Urothelium cell line (cell line): Measurements from ENCODE around the gene AKR1C2.

ENCODE experiments used
- DNase-seq: peaks from one replicate; pipeline ENCODE4 v3.0.0; 2011; ENCODE audit warnings: low spot score, mixed read lengths
- FAIRE-seq: peaks from 2 replicates; lab custom pipeline; 2011; peaks lifted over from hg19 to GRCh38; lab: Jason Lieb, UNC

The AKR1C2 gene

DNA sequence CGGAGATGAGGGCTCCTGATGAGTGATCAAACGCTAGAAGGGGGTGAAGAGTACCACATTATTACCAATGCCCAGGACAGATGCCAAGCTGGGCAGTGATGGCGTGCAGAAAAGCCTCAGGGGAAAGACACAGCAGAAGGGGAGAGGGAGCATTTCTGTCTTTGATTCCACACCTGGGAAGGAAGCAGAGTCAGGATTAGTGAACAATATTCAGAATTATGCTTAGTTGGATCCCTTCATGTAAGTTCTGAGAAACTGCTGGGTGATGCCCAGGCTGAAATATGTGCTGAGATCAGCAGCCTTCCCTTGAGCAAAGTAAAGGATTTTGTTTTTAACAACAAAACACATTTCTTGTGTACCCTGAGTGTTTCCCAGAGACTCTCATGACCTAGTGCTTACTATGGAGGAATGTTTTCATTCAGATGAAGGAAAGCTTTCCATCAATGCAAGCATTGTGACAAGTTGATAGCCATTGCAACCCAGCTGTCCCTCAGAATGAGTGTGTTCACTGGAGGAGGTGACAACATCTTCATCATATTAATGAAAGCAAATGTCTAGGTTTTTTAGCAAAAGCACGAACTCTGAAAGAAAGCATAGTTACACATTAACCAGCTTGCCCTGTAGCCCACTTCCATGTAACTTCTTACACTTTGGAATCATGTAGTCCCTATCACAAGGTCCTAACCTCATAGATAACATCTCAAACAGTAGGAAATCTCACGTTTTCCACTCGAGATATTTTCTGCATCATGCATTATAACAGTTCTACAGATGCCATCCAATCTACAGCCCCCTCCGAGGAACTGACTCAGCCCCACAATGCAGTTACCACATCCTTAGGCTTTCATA, 64.2 kb downstream of the AKR1C2 start:
- DNase-seq (no peak), FAIRE-seq (no peak)
